Measurements from ENCODE around the gene RMDN2. TPM values are rescaled to one million over a fixed set of nuclear protein-coding genes. Genes with fewer than 3 reads are reported as not detected.
"Not testable (repeated sequence)": the region's sequence is repeated elsewhere in the genome, so short reads cannot be mapped to it uniquely, and the experiment has no call there.

Gene RMDN2
- total RNA-seq, 4 donors from 2014 or later, result 8.9 to 14.6 (median 13.3) TPM

DNA sequence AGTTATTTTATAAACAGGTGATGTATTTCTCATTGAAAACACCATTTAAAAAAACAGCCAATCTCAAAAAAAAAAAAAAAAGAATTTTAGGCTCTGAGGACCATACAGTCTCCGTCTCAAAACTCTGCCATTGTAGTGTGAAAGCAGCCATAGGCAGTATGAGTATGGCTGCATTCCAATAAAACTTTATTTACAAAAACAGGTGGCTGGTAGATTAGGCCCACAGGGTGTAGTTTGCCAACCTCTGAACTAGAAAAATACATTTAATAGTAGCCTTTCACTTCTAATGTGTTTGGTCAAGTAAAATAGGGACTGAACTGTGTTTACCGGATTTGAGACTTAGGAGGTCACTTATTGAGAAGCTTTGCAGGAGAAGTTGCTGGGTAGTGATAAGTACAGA, 19.2 kb downstream of the RMDN2 start:
- H3K4me1 ChIP-seq, result no peaks in the 10 kb centered on the region
- H3K4me3 ChIP-seq (replicated peaks in 1 of 3), result no peak overlapping the region
- H3K27me3 ChIP-seq, result no peaks in the 10 kb centered on the region
- no peaks in the 10 kb centered on the region for H3K9me3 ChIP-seq
- TF ChIP-seq, protein P1, sequence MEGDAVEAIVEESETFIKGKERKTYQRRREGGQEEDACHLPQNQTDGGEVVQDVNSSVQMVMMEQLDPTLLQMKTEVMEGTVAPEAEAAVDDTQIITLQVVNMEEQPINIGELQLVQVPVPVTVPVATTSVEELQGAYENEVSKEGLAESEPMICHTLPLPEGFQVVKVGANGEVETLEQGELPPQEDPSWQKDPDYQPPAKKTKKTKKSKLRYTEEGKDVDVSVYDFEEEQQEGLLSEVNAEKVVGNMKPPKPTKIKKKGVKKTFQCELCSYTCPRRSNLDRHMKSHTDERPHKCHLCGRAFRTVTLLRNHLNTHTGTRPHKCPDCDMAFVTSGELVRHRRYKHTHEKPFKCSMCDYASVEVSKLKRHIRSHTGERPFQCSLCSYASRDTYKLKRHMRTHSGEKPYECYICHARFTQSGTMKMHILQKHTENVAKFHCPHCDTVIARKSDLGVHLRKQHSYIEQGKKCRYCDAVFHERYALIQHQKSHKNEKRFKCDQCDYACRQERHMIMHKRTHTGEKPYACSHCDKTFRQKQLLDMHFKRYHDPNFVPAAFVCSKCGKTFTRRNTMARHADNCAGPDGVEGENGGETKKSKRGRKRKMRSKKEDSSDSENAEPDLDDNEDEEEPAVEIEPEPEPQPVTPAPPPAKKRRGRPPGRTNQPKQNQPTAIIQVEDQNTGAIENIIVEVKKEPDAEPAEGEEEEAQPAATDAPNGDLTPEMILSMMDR (IDR thresholded peaks at IDR 0.05), result no peak
- no peak for TF ChIP-seq POLR2A (IDR thresholded peaks at IDR 0.05)
- no peak overlapping the region for H3K27ac ChIP-seq
- no peak for DNase-seq
- H3K36me3 ChIP-seq, result no peaks in the 10 kb centered on the region
- intact Hi-C loops (cut with DNase I), result no loop called here
- WGBS, 2 donors, result 96 to 97% methylated on average over 2 of the region's 2 CpGs

DNA sequence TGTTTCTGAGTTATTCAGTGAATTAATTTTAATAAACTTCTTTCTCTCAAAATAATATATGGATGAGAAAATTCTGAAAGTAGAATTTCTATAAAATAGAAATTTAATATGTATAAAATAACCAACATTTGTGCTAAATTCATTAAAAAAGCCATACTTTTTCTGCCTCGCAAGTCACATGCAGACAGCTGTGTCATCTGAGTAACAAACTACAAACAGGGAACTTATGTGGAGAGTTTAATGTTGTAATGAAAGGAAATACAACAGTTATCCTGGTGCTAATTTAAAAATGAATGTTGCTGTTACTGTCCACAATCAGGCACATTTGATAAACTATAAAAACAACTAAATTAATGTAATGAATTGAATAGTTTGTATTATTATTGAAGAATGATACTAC, 22.2 kb downstream of the RMDN2 start:
- Histone ChIP-seq H3K4me1 (no peaks in the 10 kb centered on the region), H3K27me3 (no peaks in the 10 kb centered on the region), H3K36me3 (no peaks in the 10 kb centered on the region), H3K4me3 (replicated peaks in 1 of 3) (no peak overlapping the region), H3K27ac (no peak overlapping the region), H3K9me3 (no peaks in the 10 kb centered on the region)
- DNase-seq, result no peak
- intact Hi-C loops (cut with DNase I), result no loop called here
- TF ChIP-seq POLR2A (IDR thresholded peaks at IDR 0.05), result no peak
- TF ChIP-seq, protein P1 (IDR thresholded peaks at IDR 0.05), result no peak
- WGBS, 2 donors, result 97 to 99% methylated on average over 1 of the region's 1 CpG

DNA sequence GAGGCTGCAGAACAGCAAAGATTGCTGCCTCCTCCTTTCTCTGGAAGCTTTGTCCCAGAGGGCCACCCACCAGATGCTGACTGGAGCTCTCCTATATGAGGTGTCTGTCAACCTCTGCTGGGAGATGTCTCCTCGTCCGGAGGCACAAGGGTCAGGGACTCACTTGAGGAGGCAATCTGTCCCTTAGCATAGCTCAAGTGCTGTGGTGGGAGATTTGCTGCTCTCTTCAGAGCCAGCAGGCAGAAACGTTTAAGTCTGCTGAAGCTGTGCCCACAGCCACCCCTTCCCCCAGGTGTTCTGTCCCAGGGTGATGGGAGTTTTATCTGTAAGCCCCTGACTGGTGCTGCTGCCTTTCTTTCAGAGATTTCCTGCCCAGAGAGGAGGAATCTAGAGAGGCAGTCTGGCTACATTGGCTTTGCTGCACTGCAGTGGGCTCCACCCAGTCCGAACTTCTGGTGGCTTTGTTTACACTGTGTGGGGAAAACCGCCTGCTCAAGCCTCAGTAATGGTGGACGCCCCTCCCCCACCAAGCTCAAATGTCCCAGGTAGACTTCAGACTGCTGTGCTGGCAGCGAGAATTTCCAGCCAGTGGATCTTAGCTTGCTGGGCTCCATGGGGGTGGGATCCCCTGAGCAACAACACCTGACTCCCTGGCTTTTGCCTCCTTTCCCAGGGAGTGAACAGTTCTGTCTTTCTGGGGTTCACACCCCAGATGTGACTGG, 37.1 kb downstream of the RMDN2 start:
- not testable (repeated sequence) for H3K27me3 ChIP-seq

DNA sequence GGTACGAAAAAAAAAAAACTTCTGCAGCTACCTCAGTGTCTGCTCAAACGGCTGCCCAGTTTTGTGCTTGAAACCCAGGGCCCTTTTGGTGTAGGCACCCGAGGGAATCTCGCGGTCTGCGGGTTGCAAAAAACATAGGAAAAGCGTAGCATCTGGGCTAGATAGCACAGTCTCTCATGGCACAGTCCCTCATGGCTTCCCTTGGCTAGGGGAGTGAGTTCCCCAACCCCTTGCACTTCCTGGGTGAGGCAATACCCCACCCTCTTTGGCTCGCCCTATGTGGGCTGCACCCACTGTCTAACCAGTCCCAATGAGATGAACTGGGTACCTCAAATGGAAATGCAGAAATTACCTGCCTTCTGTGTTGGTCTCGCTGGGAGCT, 37.6 kb downstream of the RMDN2 start:
- intact Hi-C loops (cut with DNase I); H3K27ac ChIP-seq; H3K36me3 ChIP-seq; H3K27me3 ChIP-seq; H3K9me3 ChIP-seq; DNase-seq; H3K4me1 ChIP-seq; H3K4me3 ChIP-seq (replicated peaks in 1 of 3): not testable (repeated sequence)
- WGBS, 2 donors, result 77 to 89% methylated on average over 9 of the region's 9 CpGs

More for the DNA sequence above, 37.1 kb downstream of the RMDN2 start:
- intact Hi-C loops (cut with DNase I); H3K4me3 ChIP-seq (replicated peaks in 1 of 3); H3K9me3 ChIP-seq; H3K4me1 ChIP-seq; H3K27ac ChIP-seq; H3K36me3 ChIP-seq: not testable (repeated sequence)
- DNase-seq, result peak; percentile 35 to 41
- WGBS, 2 donors, result 0 to 57% methylated on average over 1 to 7 of the region's 7 CpGs

DNA sequence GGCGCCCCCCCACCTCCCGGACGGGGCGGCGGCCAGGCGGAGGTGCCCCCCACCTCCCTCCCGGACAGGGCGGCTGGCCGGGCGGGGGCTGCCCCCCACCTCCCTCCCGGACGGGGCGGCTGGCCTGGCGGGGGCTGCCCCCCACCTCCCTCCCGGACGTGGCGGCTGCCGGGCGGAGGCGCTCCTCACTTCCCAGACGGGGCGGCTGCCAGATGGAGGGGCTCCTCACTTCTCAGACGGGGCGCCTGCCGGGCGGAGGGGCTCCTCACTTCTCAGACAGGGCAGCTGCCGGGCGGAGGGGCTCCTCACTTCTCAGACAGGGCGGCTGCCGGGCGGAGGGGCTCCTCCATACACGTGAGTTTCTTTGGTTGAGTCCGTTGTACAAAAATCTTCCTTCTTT, 38.8 kb downstream of the RMDN2 start:
- H3K36me3 ChIP-seq; H3K27me3 ChIP-seq; H3K4me3 ChIP-seq (replicated peaks in 1 of 3); intact Hi-C loops (cut with DNase I); DNase-seq; H3K4me1 ChIP-seq; H3K27ac ChIP-seq; H3K9me3 ChIP-seq: not testable (repeated sequence)
- WGBS, 2 donors, result 98% methylated on average over 13 to 24 of the region's 33 CpGs

DNA sequence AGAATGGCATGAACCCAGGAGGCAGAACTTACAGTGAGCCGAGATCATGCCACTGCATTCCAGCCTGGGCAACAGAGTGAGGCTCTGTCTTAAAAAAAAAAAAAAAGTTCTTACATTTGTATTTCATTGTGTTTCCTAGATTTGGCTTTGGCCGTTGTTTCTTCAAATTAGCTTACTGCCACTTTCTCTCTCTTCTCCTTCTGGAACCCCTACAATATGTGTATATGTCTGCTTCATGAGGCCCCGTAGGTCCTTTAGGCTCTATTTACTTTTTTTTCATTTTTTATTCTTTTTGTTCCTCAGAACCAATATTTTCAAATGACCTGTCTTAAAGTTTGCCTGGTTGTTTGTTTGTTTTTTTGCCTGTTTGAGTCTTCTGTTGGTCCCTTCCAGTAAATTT, 41.2 kb downstream of the RMDN2 start:
- intact Hi-C loops (cut with DNase I), result no loop called here
- TF ChIP-seq, protein P1 (IDR thresholded peaks at IDR 0.05), result no peak
- TF ChIP-seq POLR2A (IDR thresholded peaks at IDR 0.05), result no peak

DNA sequence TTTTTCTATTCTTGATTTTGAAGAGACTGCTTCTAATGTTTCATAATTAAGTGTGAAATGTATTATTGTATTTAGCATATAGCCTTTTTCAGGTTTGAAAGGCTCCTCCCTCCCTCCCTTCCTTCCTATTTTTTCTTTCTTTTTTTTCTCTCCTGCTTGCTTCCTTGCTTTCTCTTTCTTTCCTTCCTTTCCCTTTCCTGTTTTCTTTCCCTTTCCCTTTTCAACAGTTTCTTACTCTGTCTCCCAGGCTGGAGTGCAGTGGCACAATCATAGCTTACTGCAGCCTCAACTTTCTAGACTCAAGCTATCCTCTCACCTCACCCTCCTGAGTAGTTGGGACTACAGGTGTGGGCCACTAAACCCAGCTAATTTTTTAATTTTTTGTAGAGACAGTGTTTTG, 44.6 kb downstream of the RMDN2 start:
- H3K4me1 ChIP-seq, result no peaks in the 10 kb centered on the region
- no peaks in the 10 kb centered on the region for H3K36me3 ChIP-seq
- intact Hi-C loops (cut with DNase I), result no loop called here
- H3K9me3 ChIP-seq, result no peaks in the 10 kb centered on the region
- no peak overlapping the region for H3K4me3 ChIP-seq (replicated peaks in 1 of 3)
- no peak overlapping the region for H3K27ac ChIP-seq
- no peak for TF ChIP-seq POLR2A (IDR thresholded peaks at IDR 0.05)
- TF ChIP-seq, protein P1 (IDR thresholded peaks at IDR 0.05), result no peak
- no peaks in the 10 kb centered on the region for H3K27me3 ChIP-seq
- DNase-seq, result no peak

More for the DNA sequence above, 41.2 kb downstream of the RMDN2 start:
- Histone ChIP-seq H3K9me3 (no peaks in the 10 kb centered on the region), H3K27me3 (no peaks in the 10 kb centered on the region), H3K4me3 (replicated peaks in 1 of 3) (no peak overlapping the region), H3K36me3 (no peaks in the 10 kb centered on the region), H3K4me1 (no peaks in the 10 kb centered on the region), H3K27ac (no peak overlapping the region)
- DNase-seq, result no peak
- WGBS, 2 donors, result 95 to 98% methylated on average over 3 of the region's 3 CpGs

All from thyroid gland (tissue), 4 donors.